ENCODE data around the gene MGAT3.

The MGAT3 gene

GRCh38 chr22:39525658-39525975 is 68.8 kb downstream of the MGAT3 start:
- DNase-seq (ENCODE audit: extremely low read depth in 1 of 2, low read depth in 1 of 2), result no peak

GRCh38 chr22:39526736-39527171 is 69.9 kb downstream of the MGAT3 start:
- DNase-seq (ENCODE audit: extremely low read depth in 1 of 2, low read depth in 1 of 2), result no peak

GRCh38 chr22:39527481-39527961 is 70.7 kb downstream of the MGAT3 start:
- DNase-seq (ENCODE audit: extremely low read depth in 1 of 2, low read depth in 1 of 2), result no peak

- no peak for DNase-seq (ENCODE audit: extremely low read depth in 1 of 2, low read depth in 1 of 2)
Observed at GRCh38 chr22:39528080-39528661, 71.4 kb downstream of the MGAT3 start.

- DNase-seq (ENCODE audit: extremely low read depth in 1 of 2, low read depth in 1 of 2), result peak; percentile 74 to 87
Observed at GRCh38 chr22:39528681-39529486, 72.1 kb downstream of the MGAT3 start.

DNA sequence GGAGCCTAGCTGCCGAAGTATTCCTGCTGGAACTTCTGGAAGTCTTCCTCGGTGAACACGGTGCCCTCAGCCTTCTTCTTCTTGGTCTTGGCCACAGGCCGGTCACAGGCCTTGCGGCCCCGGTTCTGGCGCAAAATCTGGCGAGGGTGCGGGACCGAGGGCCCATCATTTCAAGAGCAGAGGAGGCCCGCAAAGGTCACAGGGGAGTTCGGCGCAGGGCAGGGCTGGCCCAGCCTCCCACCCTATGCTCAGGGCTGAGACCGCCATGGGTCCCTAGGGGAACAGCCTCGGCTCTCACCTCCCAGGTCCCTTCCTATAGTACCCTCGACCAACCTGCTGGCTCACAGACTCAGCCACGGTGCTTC is 72.7 kb downstream of the MGAT3 start:
- DNase-seq (ENCODE audit: extremely low read depth in 1 of 2, low read depth in 1 of 2), result no peak

DNA sequence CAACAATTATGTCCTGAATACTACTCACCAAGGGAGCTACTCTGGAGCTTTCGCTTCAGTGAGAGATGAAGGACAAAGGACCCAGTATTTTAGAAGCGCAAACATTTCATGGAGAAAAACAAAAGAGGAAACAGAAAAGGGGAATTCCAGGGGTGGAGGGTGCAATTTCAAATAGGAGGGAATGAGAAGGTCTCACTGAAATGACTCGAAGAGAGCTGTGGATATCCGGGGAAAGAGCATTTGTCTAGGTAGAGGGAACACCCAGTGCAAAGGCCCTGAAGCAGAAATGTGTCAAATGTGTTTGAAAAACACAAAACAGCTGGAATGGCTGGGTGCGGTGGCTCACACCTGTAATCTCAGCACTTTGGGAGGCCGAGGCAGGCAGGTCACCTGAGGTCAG is 73.3 kb downstream of the MGAT3 start:
- DNase-seq (ENCODE audit: extremely low read depth in 1 of 2, low read depth in 1 of 2), result no peak

GRCh38 chr22:39530692-39531331 is 74.0 kb downstream of the MGAT3 start:
- DNase-seq (ENCODE audit: extremely low read depth in 1 of 2, low read depth in 1 of 2), result no peak

DNA sequence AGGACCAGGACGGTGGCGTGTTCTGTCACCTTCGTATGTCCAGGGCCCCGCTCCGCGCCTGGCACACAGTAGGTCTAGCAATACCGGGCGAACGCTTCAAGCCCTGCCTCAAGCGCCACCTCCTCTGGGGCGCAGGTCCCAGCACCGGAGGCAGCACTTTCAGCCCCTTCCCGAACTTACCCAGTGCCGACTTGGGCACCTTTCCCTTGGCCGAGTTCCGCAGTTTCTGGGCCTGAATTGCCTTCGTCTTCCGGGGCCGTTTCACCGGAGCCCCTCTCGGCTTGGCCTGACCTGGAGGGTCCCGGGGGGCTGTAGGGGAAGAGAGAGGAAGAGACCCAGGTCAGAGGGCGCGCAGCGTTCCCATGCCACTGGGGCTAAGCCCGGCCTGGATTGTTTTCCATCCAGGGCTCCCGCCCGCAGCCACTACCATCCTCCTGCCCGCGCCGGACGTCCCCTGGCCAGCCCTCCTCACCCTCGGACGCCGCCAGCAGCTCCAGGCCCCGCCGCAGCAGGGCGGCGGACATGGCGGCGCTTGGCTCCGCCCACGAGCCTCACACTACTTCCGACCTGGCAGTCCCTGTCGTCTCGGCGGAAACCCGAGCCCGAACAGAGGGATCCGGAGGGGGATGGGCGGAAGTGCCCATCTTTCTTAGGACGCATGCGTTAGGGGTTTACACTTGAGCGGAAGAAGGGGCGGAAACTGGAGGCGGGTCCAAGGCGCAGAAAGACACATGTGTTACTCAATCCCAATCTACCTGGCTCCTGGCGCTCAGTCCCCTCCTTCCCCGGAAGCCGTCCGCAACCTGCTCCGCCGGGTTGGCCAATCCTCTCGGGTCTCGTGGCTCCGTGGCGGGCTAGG is 75.6 kb downstream of the MGAT3 start, which contains the start of gene RPS19BP1:
Gene RPS19BP1 (minus strand): TSS at position 534 of the 859 bp plus-strand sequence. CDS start 10 bp downstream, at position 524.
- peak; percentile 97 to 99 for DNase-seq (ENCODE audit: extremely low read depth in 1 of 2, low read depth in 1 of 2)

DNA sequence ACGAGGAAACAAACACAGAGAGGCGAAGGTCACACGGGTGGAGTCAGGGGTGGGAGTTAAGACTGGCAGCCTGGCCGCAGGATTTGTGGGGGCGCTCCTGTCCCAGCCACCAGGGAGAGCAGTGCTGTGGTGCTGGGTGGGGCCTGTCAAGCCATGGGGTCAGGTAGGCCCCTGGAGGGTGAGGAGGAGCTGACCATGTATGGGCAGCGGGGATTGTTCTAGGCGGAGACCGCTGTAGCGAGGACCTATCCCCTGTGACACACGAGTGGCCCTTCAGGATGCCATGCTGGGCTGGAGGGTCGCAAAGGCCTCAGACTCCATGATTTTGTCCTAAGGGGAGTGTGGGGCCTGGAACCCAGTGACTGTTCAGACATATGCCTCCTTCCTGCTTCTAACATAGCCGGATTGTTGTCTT is 77.3 kb downstream of the MGAT3 start:
- no peak for DNase-seq (ENCODE audit: extremely low read depth in 1 of 2, low read depth in 1 of 2)

- peak; percentile 51 to 75 for DNase-seq (ENCODE audit: extremely low read depth in 1 of 2, low read depth in 1 of 2)
Observed at GRCh38 chr22:39534591-39535356, 78.0 kb downstream of the MGAT3 start.

DNA sequence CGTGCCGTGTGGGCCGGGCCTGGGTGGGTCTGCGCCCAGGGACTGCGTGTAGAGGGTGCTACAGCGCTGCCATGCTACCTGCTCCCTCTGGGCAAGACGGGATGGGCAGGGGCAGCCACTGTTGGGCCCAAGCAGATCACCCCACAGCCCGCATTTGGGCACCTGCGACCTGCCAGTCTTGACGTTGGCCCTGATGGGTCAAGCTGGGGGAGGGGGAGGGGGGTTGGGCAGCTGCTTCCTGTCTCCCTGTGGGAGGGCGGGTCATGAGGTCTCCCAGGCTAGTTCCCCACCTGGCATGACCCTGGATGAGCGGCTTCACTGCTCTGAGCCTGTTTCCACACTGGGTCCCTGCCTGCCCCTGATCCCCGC is 78.5 kb downstream of the MGAT3 start:
- no peak for DNase-seq (ENCODE audit: extremely low read depth in 1 of 2, low read depth in 1 of 2)

- no peak for DNase-seq (ENCODE audit: extremely low read depth in 1 of 2, low read depth in 1 of 2)
Observed at GRCh38 chr22:39535831-39536449, 79.1 kb downstream of the MGAT3 start.

GRCh38 chr22:39536711-39537110 is 79.9 kb downstream of the MGAT3 start:
- no peak for DNase-seq (ENCODE audit: extremely low read depth in 1 of 2, low read depth in 1 of 2)

DNA sequence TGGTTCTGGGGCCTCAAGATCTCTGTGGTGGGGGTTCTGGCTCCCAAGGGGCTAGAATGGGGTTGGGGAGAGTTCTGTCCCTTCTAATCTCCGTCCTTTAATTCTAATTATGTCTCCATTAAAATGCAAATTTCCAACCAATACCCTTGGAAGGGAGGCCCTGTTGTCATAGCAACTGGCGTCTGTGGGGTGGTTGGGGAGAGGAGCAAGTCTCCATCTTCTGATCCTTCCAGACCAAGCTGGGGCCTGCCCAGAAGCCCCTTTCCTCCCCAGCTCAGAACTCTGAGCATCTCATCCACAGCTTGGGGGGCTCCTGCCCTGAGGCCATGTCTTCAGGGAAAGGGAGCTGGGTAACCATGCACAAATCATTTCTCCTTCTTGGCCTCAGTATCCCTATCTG is 81.2 kb downstream of the MGAT3 start:
- no peak for DNase-seq (ENCODE audit: extremely low read depth in 1 of 2, low read depth in 1 of 2)
